Frontal cortex (tissue), 4 donors: ENCODE results near the gene AMZ1. TPM values are rescaled to one million over a fixed set of nuclear protein-coding genes. Genes with fewer than 3 reads are reported as not detected.

ENCODE experiments used
- DNase-seq, 2 donors: peaks; one replicate each; pipeline ENCODE4 v3.0.0; 2012; ENCODE audit warnings: low spot score in 2 of 2
- FAIRE-seq: peaks from 2 replicates; lab custom pipeline; 2012; peaks lifted over from hg19 to GRCh38; lab: Jason Lieb, UNC
- total RNA-seq: library from RNA; depleted of rRNA; stranded (reverse); fragments of >200 nt; gene quantifications from one replicate; pipeline ENCODE4 v1.2.3, GENCODE V29; 2014
- donor health status: control.
- donor health status: control.
- donor health status: control.

AMZ1 gene
- total RNA-seq, result 1.6 TPM

- FAIRE-seq, result no peak
- DNase-seq, result no peak
These were observed at the start of gene AMZ1 for GRCh38 chr7:2687881-2688318. TSS of gene AMZ1 (plus strand) at chr7:2688202. CDS start at chr7:2700452, 12,250 bp downstream.

GRCh38 chr7:2638224-2638991, 49.6 kb upstream of the AMZ1 start:
- FAIRE-seq, result no peak
- DNase-seq, result no peak

- no peak for DNase-seq
- FAIRE-seq, result no peak
These were observed 48.8 kb upstream of the AMZ1 start for GRCh38 chr7:2639181-2639681.

- no peak for FAIRE-seq
These were observed 48.1 kb upstream of the AMZ1 start for GRCh38 chr7:2639695-2640481.

GRCh38 chr7:2640482-2640830, 47.5 kb upstream of the AMZ1 start:
- DNase-seq (no peak), FAIRE-seq (no peak)

More at GRCh38 chr7:2639695-2640481, 48.1 kb upstream of the AMZ1 start:
- no peak for DNase-seq

GRCh38 chr7:2640846-2641316, 47.1 kb upstream of the AMZ1 start:
- no peak for DNase-seq

GRCh38 chr7:2641406-2642393, 46.3 kb upstream of the AMZ1 start:
- FAIRE-seq (no peak), DNase-seq (peak; percentile 70 to 78)

More at GRCh38 chr7:2640846-2641316, 47.1 kb upstream of the AMZ1 start:
- FAIRE-seq, result no peak

GRCh38 chr7:2643386-2644219, 44.4 kb upstream of the AMZ1 start:
- DNase-seq (no peak), FAIRE-seq (no peak)

GRCh38 chr7:2644220-2644561, 43.8 kb upstream of the AMZ1 start:
- FAIRE-seq (no peak), DNase-seq (no peak)

GRCh38 chr7:2644562-2645273, 43.3 kb upstream of the AMZ1 start:
- FAIRE-seq (no peak), DNase-seq (no peak)

GRCh38 chr7:2645274-2645868, 42.6 kb upstream of the AMZ1 start:
- FAIRE-seq (no peak), DNase-seq (no peak)

GRCh38 chr7:2646336-2646679, 41.7 kb upstream of the AMZ1 start:
- no peak for FAIRE-seq
- no peak for DNase-seq

- DNase-seq (no peak), FAIRE-seq (no peak)
These were observed 41.1 kb upstream of the AMZ1 start for GRCh38 chr7:2646680-2647571.

- FAIRE-seq (no peak), DNase-seq (no peak)
These were observed 40.3 kb upstream of the AMZ1 start for GRCh38 chr7:2647594-2648172.

- no peak for DNase-seq
- no peak for FAIRE-seq
These were observed 38.7 kb upstream of the AMZ1 start for GRCh38 chr7:2649139-2649838.

GRCh38 chr7:2649991-2650390, 38.0 kb upstream of the AMZ1 start:
- FAIRE-seq (no peak), DNase-seq (no peak)
